GM12872 (cell line): ENCODE measurements around the gene UBE2O.

Source experiments
- TF ChIP-seq, protein P1 (sequence below): IDR thresholded peaks from 3 replicates; pipeline ENCODE4 v1.5.1; 2011; ENCODE audit warnings: low read depth, mild to moderate bottlenecking, low read length, moderate library complexity; ENCODE audit not compliant: insufficient read depth

The UBE2O gene

GRCh38 chr17:76416457-76416856 lies 36.5 kb downstream of the UBE2O start:
- TF ChIP-seq, protein P1, sequence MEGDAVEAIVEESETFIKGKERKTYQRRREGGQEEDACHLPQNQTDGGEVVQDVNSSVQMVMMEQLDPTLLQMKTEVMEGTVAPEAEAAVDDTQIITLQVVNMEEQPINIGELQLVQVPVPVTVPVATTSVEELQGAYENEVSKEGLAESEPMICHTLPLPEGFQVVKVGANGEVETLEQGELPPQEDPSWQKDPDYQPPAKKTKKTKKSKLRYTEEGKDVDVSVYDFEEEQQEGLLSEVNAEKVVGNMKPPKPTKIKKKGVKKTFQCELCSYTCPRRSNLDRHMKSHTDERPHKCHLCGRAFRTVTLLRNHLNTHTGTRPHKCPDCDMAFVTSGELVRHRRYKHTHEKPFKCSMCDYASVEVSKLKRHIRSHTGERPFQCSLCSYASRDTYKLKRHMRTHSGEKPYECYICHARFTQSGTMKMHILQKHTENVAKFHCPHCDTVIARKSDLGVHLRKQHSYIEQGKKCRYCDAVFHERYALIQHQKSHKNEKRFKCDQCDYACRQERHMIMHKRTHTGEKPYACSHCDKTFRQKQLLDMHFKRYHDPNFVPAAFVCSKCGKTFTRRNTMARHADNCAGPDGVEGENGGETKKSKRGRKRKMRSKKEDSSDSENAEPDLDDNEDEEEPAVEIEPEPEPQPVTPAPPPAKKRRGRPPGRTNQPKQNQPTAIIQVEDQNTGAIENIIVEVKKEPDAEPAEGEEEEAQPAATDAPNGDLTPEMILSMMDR, result no peak

DNA sequence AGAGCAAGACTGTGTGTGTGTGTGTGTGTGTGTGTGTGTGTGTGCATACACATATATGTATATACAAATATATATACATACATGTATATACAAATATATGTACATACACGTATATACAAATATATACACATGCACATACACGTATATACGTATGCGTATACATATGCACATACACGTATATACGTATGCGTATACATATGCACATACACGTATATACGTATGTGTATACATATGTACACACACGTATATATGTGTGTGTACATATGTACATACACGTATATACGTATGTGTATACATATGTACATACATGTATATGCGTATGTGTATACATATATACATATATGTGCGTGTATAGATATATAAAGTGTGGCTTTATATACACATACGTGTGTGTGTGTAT lies 37.2 kb downstream of the UBE2O start:
- TF ChIP-seq, protein P1, result no peak

- TF ChIP-seq, protein P1, result no peak
These were observed 38.3 kb downstream of the UBE2O start for GRCh38 chr17:76414334-76415295.

DNA sequence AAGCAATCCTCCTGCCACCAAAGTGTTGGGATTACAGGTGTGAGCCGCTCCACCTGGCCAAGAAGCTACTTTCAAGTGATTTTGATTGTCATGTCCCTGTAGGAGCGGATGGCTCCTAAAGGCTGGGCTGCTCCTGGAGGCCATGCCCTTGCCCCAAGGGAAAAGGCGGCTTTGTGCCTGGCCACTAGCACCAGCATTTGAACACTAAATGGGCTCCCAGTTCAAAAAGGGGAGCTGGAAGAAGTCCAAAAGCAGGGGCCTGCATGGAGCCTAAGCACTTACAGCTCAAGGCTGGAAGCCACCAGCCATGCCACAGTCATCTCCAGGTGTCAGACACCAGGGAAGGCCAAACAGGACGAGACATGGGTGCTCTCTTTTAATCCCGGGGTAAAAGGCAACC lies 41.7 kb downstream of the UBE2O start:
- TF ChIP-seq, protein P1, result no peak

GRCh38 chr17:76410328-76410965 lies 42.5 kb downstream of the UBE2O start:
- TF ChIP-seq, protein P1, result no peak

DNA sequence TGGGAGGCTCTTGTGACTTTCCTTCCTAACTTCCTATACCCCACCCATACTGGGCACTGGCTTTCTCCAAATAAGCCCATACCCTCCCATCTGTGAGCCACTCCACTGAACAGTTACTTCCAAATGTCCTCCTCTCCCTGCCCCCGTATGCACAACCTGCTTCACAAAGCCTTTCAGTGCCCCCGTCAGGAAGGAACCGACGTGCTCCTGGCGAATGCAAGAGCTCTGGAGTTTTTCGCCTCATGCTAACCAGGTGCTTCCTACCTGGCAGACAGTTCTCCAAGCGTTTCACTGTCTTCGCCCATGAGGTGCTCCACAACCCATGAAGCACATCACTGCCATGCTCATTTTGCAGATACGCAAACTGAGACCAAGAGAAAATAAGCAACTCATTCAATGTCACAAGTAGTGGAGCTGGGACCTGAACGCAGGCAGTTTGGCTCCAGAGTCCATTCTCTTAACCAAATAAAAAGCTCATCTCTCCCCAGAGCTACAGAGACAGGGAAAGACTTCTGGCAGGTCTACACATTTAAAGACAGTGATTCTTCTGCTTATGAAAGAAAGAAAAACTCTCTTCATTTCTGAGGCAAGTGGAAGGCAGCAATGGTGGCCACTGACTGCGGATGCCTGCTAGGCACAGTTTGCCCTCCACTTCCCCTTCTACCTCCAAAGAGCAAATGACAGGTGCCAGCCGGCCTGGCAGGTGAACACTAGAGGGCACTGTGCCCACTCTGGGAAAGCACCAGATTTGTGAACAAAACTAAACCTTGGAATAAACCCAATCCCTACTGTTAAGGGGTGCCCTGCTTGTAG lies 44.7 kb downstream of the UBE2O start:
- TF ChIP-seq, protein P1, result peak; percentile 93

- TF ChIP-seq, protein P1, result no peak
These were observed 45.4 kb downstream of the UBE2O start for GRCh38 chr17:76407509-76407908.
